NCI-H2081 (cell line): ENCODE data around the gene OR6B1.
"Not testable (repeated sequence)": the region's sequence is repeated elsewhere in the genome, so short reads cannot be mapped to it uniquely, and the experiment has no call there.

Experiments
- DNase-seq, 2 experiments: peaks; one replicate each; lab custom pipeline; 2025; lab: John Stamatoyannopoulos, UW

OR6B1 gene

GRCh38 chr7:144006029-144006691 is 6.0 kb downstream of the OR6B1 start:
- DNase-seq, result no peak

DNA sequence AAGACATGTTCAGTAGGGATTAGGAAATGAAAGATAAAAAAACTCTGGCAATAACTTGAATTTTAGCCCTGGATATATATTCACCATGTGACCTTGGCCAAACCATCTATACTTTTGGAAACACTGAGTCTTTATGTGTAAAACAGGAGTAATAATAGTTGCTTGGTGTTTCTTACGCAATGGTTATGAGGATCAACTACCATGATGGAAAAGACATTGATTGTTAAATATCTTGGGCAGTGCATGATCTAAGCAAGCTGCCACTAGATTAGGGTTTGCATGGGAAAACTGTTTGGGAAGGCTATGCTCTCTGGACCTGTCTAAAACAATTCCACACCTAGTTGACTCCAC is 6.5 kb downstream of the OR6B1 start:
- no peak for DNase-seq

- DNase-seq, result no peak
These were observed 9.2 kb downstream of the OR6B1 start for GRCh38 chr7:144009361-144009760.

DNA sequence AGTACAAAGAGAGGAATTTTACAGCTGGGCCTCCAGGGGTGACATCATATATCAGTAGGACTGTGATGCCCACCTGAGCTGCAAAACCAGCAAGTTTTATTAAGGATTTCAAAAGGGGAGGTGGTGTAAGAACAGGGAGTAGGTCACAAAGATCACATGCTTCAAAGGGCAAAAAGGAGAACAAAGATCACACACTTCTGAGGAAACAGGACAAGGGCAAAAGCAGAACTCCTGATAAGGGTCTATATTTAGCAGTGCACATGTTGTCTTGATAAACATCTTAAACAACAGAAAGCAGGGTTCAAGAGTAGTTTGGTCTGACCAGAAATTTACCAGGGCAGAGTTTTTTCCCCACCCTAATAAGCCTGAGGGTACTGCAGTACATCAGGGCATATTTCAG is 9.9 kb downstream of the OR6B1 start:
- not testable (repeated sequence) for DNase-seq

DNA sequence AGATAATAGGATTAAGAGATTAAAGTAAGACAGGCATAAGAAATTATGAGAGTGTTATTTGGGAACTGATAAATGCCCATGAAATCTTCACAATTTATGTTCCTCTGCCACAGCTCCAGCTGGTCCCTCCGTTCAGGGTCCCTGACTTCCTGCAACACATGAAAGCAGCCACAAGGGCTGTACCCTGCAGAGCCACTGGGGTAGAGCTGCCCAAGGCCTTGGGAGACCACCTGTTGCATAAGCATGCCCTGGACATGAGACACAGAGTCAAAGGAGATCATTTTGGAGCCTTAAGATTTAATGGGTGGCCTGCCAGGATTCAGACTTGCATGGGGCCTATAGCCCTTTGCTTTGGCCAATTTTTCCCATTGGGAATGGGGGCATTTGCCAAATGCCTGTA is 10.7 kb downstream of the OR6B1 start:
- DNase-seq, result not testable (repeated sequence)

- DNase-seq, result no peak
These were observed 11.5 kb downstream of the OR6B1 start for GRCh38 chr7:144011458-144012230.

DNA sequence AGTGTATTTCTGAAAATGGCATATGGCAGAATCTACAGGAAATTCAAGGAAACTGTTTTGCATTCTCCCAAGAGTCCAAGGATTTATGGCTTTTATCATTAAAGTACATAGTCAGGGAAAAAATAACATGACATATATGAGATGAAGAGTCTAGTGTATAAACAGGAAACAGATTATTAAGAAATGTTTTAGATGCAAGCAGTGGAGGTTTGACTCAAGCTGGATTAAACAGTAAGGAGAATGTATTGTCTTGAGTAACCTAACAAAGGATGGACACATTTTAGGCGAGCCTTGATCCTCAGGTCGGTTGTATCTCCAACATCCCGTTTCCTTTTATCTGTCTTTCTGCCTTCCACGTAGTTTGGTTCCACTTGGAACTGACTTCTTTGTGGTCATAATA is 17.9 kb downstream of the OR6B1 start:
- DNase-seq, result no peak

DNA sequence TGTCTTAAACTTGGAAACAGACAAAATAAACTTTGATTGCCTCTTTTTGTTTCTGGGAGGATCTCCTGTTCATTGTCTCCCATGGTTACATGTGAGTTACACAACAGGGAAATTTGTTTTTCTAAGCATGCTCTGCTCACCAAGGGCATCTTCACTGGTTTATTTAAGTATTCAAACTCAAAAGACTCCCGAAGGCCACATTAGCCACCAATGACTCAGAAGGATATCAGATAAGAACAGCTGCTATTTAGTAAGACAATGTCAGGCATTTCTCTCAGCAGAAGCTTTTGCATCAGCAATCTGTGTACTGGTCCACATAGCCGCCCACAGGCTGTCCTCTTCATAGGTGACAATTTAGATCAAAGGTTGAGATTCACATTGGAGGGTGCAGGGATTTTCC is 19.3 kb downstream of the OR6B1 start:
- no peak for DNase-seq

DNA sequence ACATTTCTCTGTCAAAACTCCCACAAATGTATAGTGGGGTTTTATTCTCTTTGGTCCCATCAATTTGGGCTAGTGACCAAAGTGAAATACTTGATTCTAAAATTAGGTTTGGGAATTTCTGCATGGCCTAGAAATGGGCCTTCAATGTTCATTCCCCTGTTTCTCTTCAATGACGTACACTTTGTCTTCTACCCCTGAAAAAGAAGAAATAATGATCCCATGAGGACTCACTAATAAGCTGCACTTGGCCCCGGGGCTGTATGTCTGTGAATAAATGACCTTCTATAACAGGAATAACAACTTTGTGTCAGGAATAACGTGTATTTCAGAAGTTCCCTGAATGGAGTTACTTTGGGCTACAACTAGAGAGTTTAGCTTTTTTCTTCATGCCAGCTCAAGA is 20.2 kb downstream of the OR6B1 start:
- DNase-seq, result no peak

DNA sequence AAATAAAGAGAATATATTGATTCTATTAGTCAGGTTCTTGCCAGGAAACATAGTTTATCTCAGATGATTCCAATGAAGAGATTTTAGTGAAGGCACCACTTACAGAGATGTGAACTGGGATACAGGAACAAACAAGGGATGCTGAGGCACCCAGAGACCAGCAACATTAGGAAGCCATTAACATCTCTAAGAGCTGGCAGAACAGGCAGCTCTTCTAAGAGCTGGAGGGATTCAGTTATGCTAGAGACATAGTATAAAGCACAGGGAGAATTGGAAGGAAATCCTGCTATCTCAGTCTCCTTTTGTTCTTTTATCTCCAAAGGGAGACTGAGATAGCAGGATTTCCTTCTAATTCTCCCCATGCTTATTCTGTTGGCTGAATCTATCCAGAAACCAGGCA is 22.0 kb downstream of the OR6B1 start:
- no peak for DNase-seq

GRCh38 chr7:144023171-144023827 is 23.2 kb downstream of the OR6B1 start:
- DNase-seq, result no peak

- DNase-seq, result no peak
These were observed 24.1 kb downstream of the OR6B1 start for GRCh38 chr7:144024213-144024612.

DNA sequence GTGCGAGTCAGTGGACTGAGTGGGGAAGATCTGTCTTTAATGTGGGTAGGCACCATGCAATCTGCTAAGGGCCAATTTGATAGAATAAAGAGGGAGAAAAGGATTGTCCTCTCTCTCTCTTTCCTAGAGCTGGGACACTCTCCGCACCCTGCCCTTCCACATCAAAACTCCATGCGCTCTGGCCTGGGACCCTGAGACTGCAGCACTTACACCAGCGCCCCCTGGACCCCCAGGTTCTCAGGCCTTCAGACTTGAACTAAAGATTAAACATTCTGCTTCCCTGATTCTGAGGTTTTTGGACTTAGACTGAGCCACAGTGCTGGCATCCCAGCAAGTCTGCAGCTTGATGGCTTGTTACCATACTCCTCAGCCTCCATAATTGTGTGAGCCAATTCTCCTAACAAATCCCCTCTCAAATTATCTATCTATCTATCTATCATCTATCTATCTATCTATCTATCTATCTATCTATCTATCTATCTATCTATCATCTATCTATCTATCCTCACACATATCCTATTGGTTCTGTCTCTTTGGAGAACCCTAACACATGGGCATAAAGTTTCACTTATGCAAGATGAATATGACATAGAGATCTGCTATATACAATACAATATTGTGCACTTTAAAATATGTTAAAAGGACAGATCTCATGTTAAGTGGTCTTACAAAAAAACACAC is 26.2 kb downstream of the OR6B1 start:
- no peak for DNase-seq

GRCh38 chr7:144027070-144027469 is 26.9 kb downstream of the OR6B1 start:
- DNase-seq, result peak in 1 of 2 experiments; percentile 18

GRCh38 chr7:144027974-144028373 is 27.9 kb downstream of the OR6B1 start:
- DNase-seq, result no peak

DNA sequence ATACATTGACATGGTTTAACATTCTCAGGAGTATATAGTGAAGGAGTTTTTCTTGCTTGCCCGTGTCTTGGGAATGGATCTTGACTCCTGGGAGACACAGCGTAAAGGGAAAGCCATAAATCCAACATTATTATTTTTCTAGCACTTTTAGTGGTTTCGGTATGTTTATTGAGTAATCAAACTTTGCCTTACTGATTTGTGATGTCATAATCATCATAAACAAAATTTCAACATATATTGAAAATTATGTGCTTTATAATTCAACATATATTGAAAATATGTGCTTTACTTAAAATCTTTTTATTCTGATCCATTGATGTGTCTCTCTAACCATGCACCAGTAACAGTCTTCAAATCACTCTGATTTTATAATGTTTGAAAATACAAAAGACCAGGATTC is 28.4 kb downstream of the OR6B1 start:
- no peak for DNase-seq

- DNase-seq, result no peak
These were observed 32.4 kb downstream of the OR6B1 start for GRCh38 chr7:144032516-144032915.

GRCh38 chr7:144032985-144033709 is 33.0 kb downstream of the OR6B1 start:
- no peak for DNase-seq

DNA sequence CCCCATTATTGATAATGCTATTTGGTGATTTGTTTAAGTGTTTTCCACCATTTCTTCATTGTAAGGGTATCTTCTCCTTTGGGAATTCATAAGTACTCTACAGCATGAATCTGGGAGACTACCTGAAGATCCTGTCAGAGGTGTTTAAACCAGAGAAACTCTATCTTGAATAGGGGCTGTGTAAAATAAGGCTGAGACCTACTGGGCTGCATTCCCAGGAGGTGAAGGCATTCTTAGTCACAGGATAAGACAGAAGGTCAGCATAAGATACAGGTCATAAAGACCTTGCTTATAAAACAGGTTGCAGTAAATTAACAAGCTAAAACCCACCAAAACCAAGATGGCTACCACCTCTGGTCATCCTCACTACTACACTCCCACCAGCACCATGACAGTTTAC is 35.3 kb downstream of the OR6B1 start:
- no peak for DNase-seq

DNA sequence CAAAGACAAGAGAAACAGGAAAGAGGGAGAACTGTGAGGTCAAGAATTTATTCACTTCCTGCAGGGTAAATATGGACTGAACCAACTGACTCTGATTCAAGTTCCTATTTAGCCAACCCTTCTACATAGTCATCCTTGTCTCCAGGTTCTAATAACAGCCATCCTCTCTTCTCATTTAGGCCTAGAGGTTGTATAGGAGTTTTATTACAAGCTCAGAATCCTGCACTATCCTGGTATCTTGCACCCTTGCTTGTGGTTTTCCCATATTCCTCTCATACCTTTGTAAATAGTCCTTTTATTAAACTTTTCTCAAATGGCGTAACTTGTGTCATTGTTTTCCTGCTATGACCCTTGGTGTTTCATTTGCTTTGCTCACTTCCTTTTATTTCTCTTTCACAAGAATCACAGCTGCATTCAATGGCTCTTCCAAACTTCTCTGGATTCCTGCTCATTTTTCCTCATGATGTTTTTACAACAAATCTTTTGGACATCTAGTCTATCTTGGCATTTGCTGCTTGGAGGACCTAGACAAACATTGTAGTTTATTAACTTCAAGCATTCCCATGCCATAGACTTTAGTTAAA is 36.3 kb downstream of the OR6B1 start:
- no peak for DNase-seq

- DNase-seq, result no peak
These were observed 37.4 kb downstream of the OR6B1 start for GRCh38 chr7:144037414-144038035.
